ENCODE results near the gene DNAJB12.

DNA sequence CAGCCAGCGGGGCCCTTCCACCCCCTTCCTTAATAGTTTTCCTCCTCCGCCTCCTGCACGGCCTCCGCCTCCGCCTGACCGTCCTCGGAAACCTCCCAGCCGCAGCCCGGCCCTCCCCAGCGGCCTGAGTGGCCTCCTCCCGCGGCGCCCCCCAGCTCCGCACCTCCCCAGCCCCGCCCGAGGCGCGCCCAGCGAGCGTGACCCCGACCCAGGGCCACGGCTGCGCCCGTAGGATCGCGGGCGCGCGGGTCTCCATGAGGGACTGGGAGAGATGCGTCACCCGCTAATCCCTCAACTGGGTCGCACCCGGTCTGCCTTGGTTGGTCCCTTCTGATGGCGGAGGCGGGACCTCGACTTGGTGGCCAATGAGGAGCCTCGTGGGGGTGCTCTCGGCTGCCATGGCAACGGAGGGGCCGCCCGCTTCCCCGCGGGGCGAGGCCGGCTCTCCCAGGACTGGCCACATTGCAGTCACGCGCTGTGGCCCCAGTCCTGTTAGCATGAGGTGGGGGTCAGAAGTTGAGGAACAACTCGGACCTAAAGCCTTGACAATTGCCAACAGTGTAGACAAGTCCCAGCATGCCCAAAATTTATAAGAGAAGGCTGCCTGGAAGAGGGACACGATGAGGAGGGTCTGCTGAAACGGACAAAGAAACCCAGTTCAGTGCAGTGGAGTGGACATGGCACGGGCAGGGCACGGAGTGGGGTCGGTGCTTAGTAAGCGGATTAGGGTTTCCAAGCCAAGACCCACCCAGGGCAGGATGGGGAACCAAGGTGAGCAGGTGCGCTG lies 56.7 kb downstream of the DNAJB12 start:
- TF ChIP-seq, protein P1, sequence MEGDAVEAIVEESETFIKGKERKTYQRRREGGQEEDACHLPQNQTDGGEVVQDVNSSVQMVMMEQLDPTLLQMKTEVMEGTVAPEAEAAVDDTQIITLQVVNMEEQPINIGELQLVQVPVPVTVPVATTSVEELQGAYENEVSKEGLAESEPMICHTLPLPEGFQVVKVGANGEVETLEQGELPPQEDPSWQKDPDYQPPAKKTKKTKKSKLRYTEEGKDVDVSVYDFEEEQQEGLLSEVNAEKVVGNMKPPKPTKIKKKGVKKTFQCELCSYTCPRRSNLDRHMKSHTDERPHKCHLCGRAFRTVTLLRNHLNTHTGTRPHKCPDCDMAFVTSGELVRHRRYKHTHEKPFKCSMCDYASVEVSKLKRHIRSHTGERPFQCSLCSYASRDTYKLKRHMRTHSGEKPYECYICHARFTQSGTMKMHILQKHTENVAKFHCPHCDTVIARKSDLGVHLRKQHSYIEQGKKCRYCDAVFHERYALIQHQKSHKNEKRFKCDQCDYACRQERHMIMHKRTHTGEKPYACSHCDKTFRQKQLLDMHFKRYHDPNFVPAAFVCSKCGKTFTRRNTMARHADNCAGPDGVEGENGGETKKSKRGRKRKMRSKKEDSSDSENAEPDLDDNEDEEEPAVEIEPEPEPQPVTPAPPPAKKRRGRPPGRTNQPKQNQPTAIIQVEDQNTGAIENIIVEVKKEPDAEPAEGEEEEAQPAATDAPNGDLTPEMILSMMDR (IDR thresholded peaks at IDR 0.05): no peak
- TF ChIP-seq TCF7L2 (IDR thresholded peaks at IDR 0.05; ENCODE audit: low read depth, low read length): no peak
- TF ChIP-seq, protein P2, sequence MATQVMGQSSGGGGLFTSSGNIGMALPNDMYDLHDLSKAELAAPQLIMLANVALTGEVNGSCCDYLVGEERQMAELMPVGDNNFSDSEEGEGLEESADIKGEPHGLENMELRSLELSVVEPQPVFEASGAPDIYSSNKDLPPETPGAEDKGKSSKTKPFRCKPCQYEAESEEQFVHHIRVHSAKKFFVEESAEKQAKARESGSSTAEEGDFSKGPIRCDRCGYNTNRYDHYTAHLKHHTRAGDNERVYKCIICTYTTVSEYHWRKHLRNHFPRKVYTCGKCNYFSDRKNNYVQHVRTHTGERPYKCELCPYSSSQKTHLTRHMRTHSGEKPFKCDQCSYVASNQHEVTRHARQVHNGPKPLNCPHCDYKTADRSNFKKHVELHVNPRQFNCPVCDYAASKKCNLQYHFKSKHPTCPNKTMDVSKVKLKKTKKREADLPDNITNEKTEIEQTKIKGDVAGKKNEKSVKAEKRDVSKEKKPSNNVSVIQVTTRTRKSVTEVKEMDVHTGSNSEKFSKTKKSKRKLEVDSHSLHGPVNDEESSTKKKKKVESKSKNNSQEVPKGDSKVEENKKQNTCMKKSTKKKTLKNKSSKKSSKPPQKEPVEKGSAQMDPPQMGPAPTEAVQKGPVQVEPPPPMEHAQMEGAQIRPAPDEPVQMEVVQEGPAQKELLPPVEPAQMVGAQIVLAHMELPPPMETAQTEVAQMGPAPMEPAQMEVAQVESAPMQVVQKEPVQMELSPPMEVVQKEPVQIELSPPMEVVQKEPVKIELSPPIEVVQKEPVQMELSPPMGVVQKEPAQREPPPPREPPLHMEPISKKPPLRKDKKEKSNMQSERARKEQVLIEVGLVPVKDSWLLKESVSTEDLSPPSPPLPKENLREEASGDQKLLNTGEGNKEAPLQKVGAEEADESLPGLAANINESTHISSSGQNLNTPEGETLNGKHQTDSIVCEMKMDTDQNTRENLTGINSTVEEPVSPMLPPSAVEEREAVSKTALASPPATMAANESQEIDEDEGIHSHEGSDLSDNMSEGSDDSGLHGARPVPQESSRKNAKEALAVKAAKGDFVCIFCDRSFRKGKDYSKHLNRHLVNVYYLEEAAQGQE (IDR thresholded peaks at IDR 0.05; ENCODE audit: insufficient read depth in 1 of 2, low read depth in 2 of 2, low read length in 1 of 2): no peak
